NCI-H146 treated with DMSO at 0.1 percent for 48 hours (cell line): ENCODE data around the gene DOCK3.
"Not testable (repeated sequence)": the region's sequence is repeated elsewhere in the genome, so short reads cannot be mapped to it uniquely, and the experiment has no call there.

Experiments
- DNase-seq: peaks from one replicate; lab custom pipeline; 2025; ENCODE audit not compliant: unreplicated experiment; lab: John Stamatoyannopoulos, UW

The DOCK3 gene

DNA sequence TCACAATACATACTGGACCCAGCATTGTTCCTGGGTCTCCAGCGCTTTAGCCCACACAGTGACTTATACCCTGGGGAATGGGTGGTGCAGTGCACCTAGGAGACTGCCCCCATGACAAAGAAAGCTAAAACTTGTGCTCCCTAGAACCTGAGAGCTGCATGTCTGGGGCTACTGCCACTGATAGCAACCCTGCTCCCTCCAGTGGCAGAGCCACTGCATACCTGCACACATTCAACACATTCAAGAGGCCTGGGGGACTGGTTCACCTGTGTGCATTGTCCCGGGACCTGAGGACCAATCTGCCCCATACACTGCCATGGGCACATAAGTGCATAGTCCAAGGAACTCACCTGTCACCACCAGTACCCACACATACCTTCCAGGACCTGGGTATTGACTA is 407.6 kb downstream of the DOCK3 start:
- DNase-seq, result no peak

DNA sequence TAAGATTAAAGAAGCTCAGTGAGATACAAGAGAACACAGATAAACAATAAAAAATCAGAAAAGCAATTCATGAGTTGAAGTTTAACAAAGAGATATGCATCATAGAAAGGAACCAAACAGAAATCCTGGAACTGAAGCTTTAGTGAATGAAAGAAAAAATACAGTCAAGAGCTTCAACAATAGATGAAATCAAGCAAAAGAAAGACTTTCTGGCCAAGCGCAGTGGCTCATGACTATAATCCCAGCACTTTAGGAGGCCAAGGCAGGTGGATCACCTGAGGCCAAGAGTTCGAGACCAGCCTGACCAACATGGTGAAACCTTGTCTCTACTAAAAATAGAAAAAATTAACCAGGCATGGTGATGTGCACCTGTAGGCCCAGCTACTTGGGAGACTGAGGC is 408.8 kb downstream of the DOCK3 start:
- no peak for DNase-seq

DNA sequence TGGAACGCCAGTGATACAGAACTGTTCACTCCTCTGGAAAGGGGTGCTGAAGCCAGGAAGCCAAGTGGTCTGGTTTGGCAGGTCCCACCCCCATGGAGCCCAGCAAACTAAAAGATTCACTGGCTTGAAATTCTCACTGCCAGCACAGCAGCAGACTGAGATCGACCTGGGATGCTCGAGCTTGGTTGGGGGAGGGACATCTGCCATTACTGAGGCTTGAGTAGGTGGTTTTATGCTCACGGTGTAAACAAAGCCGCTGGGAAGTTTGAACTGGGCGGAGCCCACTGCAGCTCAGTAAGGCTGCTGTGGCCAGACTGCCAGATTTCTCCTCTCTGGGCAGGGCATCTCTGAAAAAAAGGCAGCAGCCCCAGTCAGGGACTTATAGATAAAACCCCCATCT is 417.4 kb downstream of the DOCK3 start:
- not testable (repeated sequence) for DNase-seq

DNA sequence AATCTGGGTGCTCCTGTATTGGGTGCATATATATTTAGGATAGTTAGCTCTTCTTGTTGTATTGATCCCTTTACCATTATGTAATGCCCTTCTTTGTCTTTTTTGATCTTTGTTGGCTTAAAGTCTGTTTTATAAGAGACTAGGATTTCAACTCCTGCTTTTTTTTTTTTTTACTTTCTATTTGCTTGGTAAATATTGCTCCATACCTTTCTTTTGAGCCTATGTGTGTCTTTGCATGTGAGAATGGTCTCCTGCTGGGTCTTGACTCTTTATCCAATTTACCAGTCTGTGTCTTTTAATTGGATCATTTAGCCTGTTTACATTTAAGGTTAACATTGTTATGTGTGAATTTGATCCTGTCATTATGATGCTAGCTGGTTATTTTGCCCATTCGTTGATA is 420.1 kb downstream of the DOCK3 start:
- peak; percentile 45 for DNase-seq

DNA sequence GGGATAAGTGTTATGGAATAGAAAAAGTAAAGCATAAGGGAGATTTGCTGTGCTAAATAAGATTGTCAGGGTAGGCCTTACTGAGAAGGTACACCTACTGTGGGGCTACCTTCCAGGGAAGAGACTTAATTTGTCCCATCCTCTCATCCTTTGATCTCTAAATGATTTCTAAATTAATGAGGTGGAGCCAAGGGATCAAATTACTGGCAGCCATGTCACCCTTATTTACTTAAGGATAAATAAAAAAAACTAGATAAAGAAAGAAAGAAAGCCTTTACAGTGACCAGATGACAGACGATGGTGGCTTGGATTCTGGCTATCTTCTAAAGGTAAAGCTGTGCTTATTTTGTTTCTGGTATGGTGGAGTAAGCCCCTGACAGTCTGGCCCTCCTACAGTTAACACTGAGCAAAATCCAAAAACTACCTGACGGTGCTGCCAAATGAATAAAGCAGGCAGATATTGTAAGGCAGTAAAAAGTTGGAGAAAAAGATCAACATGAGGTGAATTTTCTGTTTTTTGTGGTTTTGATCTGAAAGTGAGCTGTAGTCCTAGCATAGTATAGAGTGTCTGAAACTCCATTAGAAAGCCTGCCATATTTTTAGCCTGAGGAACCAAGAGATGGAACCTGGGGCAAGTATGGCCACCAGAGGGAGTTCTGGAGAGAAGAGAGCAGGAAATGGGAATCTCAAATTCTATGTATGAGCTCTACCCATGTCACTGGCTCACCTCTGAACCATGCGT is 425.2 kb downstream of the DOCK3 start:
- no peak for DNase-seq

DNA sequence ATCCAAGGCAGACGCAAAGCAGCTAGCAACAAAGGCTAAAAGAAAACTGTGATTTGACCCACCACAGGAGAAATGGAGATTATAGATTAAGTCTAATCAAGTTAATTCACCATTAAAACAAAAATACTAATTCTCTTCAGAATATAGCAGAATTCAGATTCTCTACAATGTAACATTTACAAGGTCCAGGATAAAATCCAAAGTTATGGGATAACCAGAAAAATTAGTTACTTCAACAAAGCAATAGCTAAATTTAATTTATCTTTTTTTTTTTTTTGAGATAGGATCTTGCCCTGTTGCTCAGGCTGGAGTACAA is 425.8 kb downstream of the DOCK3 start:
- DNase-seq, result no peak

DNA sequence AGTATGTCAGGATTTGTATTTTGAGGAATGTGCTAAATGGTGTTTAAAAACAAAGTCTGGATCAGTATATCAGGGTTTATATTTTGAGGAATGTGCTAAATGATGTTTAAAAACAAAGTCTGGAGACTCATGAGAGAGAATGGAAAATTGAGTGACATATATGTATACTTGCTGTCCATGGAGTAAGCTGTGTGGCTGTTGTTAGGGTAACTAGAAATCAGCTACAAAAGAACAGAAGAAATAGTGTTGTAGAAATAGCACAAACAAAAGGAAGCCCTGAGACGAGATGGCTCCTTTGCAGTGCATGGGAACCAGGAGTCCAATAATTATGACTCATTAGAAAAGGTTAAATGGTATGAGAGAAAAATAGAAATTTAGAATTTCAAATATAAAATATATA is 427.7 kb downstream of the DOCK3 start:
- DNase-seq, result no peak

DNA sequence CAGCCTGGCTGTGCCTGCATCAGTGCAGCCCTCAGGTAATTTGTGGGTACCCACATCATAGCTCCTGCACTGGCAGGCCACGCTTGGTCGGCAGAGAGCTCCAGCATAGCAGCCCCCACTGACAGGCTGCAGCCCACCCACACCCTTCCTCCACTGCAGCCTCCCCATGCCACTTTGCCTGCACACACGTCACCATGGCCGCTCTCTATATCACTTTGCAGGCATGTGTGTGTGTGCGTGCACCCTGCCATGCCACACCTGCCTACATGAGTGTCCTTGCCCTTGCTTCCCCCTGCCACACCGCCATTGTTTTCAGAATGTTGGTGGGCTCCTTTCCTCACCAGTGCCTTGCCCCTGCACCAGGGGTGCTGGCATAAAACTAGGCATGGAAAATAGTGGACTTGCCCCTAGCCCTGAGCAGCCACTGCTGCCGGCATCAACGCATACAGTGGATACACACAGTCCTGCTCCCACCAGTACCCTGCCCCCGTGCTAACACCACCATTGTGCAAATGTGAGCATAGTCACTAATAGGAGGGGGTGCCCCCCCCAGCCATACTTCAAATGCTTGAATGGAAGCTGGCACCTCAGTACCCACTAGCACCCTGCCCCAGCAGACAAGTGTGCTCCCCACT is 431.6 kb downstream of the DOCK3 start:
- DNase-seq, result no peak

DNA sequence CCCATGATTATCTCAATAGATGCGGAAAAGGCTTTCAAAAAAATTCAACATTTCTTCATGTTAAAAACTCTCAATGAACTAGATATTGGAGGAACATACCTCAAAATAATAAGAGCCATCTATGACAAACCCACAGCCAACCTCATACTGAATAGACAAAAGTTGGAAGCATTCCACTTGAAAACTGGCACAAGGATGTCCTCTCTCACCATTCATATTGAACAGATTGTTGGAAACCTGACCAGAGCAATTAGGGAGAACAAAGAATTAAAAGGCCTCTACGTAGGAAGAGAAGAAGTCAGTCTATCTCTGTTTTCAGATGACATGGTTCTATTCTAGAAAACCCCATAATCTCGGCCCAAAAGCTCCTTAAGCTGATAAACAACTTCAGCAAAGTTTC is 435.9 kb downstream of the DOCK3 start:
- no peak for DNase-seq

DNA sequence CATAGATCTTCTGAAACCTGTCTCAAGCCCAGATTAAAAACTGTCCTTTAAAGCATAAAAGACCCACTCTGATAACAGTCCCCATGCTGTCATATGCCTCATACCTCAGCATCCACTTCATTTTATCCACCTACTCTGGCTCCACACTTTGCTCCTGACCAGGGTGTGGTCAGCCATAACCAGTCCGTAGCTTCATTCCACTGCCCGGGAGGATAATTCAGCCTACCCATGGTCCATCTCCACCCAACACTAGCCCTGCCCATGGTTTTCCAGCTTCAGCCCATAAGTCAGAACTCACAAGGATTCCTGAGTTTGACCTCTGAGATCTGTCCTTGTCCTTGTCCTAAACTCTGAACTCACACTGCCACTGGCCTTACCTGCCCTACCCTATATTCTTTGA is 448.2 kb downstream of the DOCK3 start:
- no peak for DNase-seq

DNA sequence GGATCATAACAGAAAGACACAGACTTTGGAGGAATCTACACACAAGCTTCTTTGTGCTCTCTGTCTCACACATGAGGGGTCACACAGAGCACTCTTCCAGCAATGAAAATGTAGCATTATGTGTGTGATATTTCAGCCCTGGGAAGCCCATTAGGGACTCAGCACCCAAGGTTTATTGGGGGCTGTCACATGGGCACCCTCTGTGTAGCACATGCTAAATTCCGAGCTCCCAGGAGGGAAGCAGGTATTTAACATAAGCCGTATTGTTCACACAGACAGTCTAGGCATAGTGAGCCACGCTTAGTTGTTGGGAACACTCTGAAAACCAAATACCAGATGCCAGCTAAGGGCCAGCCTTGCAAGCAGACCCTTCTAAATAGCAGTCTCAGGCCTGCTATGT is 448.8 kb downstream of the DOCK3 start:
- no peak for DNase-seq

DNA sequence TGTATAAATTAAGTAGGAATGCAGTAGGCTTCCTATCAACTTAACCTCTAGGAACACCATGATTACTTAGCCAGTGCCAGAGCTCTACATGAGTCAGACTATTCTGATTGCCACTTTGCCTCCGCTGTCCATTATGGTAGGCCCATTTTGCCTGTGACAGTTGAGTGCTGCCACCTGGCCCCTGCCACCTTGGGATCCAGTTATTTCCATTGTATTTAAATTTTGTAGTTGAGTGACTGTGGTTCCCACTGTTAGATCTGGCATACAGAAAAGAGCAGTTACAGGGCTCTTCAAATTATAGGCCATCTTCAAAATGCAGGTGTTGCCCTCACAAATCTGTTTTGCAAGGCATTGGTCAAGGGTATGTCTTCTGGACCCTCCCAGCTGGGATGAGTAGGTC is 456.9 kb downstream of the DOCK3 start:
- DNase-seq, result not testable (repeated sequence)

DNA sequence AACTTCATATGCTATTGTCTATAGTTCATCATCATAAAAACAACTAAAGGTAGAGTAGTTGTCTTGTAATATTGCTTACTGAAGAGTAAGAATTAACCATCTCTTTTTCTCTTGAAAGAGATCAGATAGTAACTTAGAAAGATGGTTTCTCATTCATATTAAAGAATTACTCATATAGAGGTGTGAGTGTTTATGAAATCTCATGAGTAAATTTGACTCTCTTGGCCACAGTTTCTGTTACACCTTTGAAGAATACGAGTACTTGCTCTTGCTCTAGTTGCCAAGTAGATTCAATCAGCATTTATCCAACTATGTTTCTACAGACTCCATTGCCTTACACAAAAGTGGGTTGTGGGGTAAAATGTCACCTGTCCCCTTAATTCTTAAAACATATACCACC is 463.0 kb downstream of the DOCK3 start:
- no peak for DNase-seq

DNA sequence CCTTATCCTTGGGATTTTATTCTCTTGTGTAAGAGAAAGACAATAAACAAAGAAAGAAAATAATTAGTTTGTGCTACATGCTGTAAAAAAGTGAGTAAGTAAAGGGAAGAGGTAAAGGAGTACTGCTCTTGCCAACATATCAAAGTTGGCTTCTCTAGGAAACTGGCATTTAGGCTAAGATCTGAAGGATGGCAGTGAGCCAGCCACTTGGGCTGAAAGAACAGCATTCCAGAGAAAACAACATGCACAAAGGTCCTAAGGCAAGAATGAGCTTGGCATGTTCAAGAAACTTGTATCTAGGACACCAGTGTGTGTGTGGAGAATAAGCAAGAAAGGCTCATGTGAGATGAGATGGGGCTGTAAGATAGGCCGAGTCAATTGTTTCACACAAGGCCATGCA is 464.9 kb downstream of the DOCK3 start:
- no peak for DNase-seq

DNA sequence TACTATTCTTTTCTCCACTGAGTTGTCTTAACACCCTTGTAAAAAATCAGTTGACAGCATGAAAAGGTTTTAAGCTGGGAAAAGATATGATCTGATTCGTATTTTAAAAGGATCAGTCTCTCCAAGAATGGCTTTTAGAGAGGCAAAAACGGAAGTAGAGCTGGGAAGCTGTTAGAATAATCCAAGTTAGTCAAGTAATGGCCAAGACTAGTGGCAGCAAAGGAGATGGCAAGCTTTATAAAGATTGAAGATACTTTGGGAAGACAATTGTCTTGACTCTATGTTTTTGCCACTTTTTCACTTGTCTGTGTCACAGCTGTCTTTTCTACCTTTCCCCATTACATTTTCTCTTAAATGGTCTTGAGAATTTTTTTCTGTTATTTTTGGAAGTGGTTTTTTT is 466.8 kb downstream of the DOCK3 start:
- no peak for DNase-seq

DNA sequence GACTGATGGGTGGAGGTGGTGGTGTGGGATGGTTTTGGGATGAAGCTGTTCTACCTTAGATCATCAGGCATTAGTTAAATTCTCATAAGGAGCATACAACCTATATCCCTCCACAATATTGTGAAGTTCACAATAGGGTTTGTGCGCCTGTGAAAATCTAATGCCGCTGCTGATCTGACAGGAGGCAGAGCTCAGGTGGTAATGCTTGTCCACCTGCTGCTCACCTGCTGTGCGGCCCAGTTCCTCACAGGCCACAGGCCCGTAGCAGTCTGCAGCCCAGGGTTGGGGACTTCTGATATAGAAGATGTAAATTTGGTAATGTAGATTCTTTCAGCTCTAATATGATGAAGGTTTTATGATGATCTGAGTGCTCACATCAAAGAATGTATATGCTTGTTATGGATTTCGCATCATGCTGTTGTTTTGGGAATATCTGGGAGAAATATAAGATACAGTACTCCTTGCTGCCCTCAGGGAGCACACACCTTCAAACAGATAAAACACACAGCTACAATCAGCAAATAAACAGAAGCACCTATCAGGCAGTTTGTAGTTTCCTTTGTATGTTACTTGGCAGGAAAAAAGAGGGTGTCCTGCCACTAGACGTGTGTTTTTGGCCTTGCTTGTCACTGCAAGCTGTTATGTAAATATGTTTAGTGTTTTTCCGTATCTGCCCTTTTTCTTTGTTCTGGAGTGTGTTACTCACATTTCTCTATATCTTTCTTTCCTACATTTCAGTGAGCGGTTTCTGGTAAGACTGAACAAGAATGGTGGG is 471.3 kb downstream of the DOCK3 start:
- DNase-seq, result no peak

DNA sequence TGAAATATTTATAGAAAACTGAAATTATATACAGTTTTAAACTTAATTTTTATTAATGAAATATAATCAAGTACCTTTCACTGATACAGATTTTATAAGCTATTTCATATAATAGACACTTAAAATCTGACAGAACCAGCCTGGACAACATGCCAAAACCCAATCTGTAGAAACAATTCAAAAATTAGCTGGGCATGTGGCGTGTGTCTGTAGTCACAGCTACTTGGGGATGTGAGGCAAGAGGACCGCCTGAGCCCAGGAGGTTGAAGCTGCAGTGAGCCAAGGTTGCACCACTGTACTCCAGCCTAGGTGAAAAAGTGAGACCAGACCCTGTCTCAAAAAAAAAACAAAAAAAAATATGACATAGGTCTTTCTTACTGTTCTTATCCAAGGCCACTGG is 472.1 kb downstream of the DOCK3 start:
- no peak for DNase-seq

DNA sequence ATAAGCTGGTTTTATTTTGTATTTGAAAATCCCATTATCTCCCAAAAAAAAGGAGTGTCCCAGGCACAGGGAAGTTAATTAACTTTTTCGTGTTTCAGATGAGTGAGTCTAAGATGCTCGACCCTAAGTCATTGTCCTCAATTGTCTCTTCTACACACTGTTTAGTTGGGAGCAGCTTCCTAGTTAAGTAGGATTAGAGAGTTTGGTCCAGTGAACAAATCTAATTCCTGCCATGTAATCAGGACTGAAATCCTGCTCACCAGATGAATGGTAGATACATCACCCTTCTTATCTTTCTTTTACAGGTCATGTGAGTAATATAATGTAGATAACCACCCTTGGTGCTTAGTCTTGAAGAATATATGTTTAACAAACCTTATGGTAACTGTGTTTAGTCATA is 481.4 kb downstream of the DOCK3 start:
- no peak for DNase-seq

DNA sequence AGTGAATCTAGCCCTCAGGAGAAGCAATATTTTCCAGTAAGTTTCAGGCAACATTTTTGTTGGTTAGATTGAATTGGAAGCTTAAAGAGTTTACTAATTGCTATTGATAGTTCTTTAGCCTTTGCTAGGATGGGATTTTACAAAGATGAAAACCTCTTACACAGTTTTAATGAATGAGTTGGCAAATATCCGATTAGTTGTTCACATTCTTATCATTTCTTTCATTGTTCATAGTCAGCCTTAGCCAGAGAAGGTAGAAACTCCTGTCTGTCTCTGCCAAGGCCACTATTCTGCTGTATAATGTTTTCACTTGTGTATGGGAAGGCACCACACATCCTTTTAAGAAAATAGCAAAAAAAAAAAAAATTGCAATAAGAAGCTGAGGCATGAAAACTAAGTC is 488.3 kb downstream of the DOCK3 start:
- DNase-seq, result no peak

DNA sequence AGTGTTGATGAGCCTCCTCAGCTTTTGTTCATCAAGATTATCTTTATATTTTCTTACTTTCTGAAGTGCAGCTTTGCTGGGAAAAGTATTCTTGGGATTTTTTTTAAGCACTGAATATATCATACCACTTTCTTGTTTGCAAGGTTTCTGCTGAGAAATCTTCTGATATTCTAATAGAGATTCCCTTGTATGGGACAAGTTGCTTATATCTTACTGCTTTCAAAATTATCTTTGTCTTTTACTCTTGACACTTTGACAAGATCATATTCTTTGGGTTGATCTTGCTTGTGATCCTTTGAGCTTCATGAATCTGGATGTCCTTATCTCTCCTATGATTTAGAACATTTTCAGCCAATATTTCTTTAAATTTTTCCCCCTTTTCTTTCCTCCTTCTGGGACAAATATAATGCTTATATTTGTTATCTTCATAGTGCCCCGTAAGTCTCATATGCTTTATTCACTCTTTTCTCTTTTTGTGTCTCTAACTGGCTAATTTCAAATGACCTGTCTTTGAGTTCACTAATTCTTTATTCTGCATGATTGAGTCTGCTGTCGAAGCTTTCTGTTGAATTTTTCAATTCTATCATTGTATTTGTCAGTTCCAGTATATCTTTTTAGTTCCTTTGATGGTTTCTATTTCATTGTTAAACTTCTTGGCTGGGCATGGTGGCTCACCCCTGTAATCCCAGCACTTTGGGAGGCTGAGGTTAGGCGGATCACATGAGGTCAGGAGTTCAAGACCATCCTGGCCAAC is 499.0 kb downstream of the DOCK3 start:
- no peak for DNase-seq

DNA sequence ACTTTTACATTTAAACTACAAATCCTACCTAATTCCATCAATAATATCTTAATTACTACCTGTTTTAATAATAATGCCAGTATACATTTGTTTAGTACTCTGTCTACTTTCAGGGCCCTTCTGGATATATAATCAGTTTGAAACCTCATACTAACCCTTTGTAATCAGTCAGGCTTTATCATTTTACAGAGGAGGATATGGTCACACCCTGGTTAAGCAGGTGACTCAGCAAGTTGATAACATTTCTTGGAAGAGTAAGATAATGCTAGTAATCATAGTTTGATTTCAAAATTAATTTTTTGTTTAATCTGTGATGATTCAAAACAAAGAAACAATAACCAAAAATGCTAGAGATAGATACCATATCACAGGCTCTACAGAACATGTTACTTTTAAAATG is 502.2 kb downstream of the DOCK3 start:
- no peak for DNase-seq

DNA sequence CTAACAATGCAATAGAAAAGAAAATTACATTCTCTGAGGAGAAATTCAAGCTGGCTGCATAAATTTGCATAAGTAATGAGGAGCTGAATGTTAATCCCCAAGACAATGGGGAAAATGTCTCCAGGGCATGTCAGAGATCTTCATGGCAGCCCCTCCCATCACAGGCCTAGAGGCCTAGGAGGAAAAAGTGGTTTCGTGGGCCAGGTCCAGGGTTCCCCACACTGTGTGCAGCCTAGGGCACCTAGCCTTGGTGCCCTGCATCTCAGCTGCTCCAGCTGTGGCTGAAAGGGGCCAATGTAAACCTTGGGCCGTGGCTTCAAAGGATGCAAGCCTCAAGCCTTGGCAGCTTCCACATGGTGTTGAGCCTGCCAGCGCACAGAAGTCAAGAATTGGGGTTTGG is 511.7 kb downstream of the DOCK3 start:
- DNase-seq, result not testable (repeated sequence)
